Activated CD4-positive, alpha-beta T cell treated with anti-CD3 and anti-CD28 coated beads, Interleukin-2, amount 50 U/mL, for 16 hours (primary cell): ENCODE results near the gene CKLF.
A peak's percentile ranks its signal among the peaks of the same experiment; 100 is the strongest.
"Not testable (repeated sequence)": the region's sequence is repeated elsewhere in the genome, so short reads cannot be mapped to it uniquely, and the experiment has no call there.

ENCODE experiments used
- DNase-seq: peaks from one replicate; pipeline ENCODE4 v3.0.0-alpha.2; 2020

The CKLF gene

GRCh38 chr16:66572356-66572755, 20.0 kb downstream of the CKLF start:
- DNase-seq, result no peak

GRCh38 chr16:66574081-66574480, 21.7 kb downstream of the CKLF start:
- DNase-seq, result no peak

GRCh38 chr16:66574531-66574930, 22.2 kb downstream of the CKLF start:
- no peak for DNase-seq

- no peak for DNase-seq
Observed at GRCh38 chr16:66575060-66575459, 22.7 kb downstream of the CKLF start.

- no peak for DNase-seq
Observed at GRCh38 chr16:66576296-66576695, 23.9 kb downstream of the CKLF start.

- DNase-seq, result no peak
Observed at GRCh38 chr16:66578651-66579531, 26.5 kb downstream of the CKLF start, which contains the start of gene CMTM2. TSS of gene CMTM2 (plus strand) at chr16:66579463. CDS start at chr16:66579608, 145 bp downstream.

- no peak for DNase-seq
Observed at GRCh38 chr16:66580605-66581209, 28.3 kb downstream of the CKLF start.

GRCh38 chr16:66581246-66581952, 29.0 kb downstream of the CKLF start:
- DNase-seq, result no peak

GRCh38 chr16:66585481-66586239, 33.3 kb downstream of the CKLF start:
- DNase-seq, result no peak

- no peak for DNase-seq
Observed at GRCh38 chr16:66587881-66588600, 35.7 kb downstream of the CKLF start.

- peak; percentile 75 for DNase-seq
Observed at GRCh38 chr16:66588981-66589713, 36.8 kb downstream of the CKLF start.

GRCh38 chr16:66590322-66590721, 37.9 kb downstream of the CKLF start:
- peak; percentile 54 for DNase-seq

GRCh38 chr16:66591018-66591417, 38.6 kb downstream of the CKLF start:
- DNase-seq, result no peak

- DNase-seq, result no peak
Observed at GRCh38 chr16:66592241-66592640, 39.9 kb downstream of the CKLF start.

- DNase-seq, result no peak
Observed at GRCh38 chr16:66592814-66593213, 40.4 kb downstream of the CKLF start.

GRCh38 chr16:66594739-66595138, 42.4 kb downstream of the CKLF start:
- DNase-seq, result no peak

- not testable (repeated sequence) for DNase-seq
Observed at GRCh38 chr16:66596559-66596958, 44.2 kb downstream of the CKLF start.

GRCh38 chr16:66596986-66597848, 44.8 kb downstream of the CKLF start:
- DNase-seq, result peak; percentile 70

GRCh38 chr16:66598111-66598510, 45.7 kb downstream of the CKLF start:
- DNase-seq, result peak; percentile 37

- DNase-seq, result no peak
Observed at GRCh38 chr16:66599726-66600125, 47.4 kb downstream of the CKLF start.
